IPS-NIHi7 (cell line): ENCODE results near the gene PCDHGC3.

Experiments used
- DNase-seq: peaks from one replicate; pipeline ENCODE4 v3.0.0; 2012; ENCODE audit warnings: mixed read lengths; ENCODE audit errors: extremely low spot score

Gene PCDHGC3

GRCh38 chr5:141523991-141524390, 48.2 kb downstream of the PCDHGC3 start:
- DNase-seq, result no peak

- DNase-seq, result peak; percentile 96
These were observed 49.1 kb downstream of the PCDHGC3 start for GRCh38 chr5:141524604-141525597.

GRCh38 chr5:141525653-141526052, 49.9 kb downstream of the PCDHGC3 start:
- no peak for DNase-seq

GRCh38 chr5:141527426-141527825, 51.7 kb downstream of the PCDHGC3 start:
- no peak for DNase-seq
